Measurements from ENCODE around the gene NANOS1. TPM values are rescaled to one million over a fixed set of nuclear protein-coding genes. Genes with fewer than 3 reads are reported as not detected.
A peak's percentile ranks its signal among the peaks of the same experiment; 100 is the strongest.

The NANOS1 gene
- polyA plus RNA-seq, 1 donor from 2014 or later = not detected

DNA sequence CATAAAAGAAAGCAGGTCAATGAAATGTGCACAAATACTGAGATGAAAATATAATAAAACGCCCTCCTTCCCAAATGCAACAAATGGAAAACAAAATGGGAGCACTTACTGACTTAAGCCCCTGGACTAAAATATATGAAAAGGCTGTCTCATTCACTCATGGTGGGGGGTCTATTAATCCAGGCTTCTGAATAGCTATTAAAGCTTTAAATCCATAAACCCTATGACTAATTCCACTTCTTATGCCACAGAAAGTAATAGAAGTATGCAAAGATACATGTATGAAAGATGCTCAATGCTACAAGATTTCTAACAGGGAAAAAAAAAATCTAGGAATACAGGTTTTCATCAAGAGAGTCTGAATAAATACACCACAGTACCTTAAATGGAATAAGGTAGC lies 30.6 kb downstream of the NANOS1 start:
- no peak overlapping the region for H3K27ac Mint-ChIP-seq
- H3K4me1 Mint-ChIP-seq = peaks cover 8 to 21% (median 12%) of the 10 kb centered on the region in 3 donors
- H3K36me3 Mint-ChIP-seq = peaks cover 4% of the 10 kb centered on the region
- H3K4me3 Mint-ChIP-seq = no peak overlapping the region
- no peaks in the 10 kb centered on the region for H3K9me3 Mint-ChIP-seq
- no peaks in the 10 kb centered on the region for H3K27me3 Mint-ChIP-seq

GRCh38 chr10:119061352-119061751 lies 31.8 kb downstream of the NANOS1 start:
- H3K36me3 Mint-ChIP-seq = peaks cover 5% of the 10 kb centered on the region
- H3K4me3 Mint-ChIP-seq = no peak overlapping the region
- peak overlapping the region in 1 of 3 donors; percentile 59 for H3K27ac Mint-ChIP-seq
- H3K9me3 Mint-ChIP-seq = no peaks in the 10 kb centered on the region
- H3K27me3 Mint-ChIP-seq = no peaks in the 10 kb centered on the region
- peaks cover 8 to 27% (median 12%) of the 10 kb centered on the region in 3 donors for H3K4me1 Mint-ChIP-seq

DNA sequence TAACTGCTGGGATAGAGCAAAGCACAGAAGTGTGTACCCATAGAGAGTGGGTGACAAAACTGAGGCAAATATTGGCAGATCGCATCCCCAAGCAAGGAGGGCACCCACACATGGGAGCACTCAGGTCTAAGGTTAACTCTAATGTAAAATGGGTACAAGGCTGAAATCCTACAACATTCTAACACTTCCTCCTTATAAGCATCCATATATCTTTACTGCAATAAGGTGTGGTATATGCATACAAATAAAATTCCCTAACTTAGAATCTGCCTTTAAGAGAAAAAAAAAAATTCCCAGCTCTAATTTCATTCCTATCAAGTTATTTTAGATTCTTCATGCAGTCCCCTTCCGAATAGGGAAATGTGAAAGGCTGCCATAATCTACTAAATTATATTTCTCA lies 32.4 kb downstream of the NANOS1 start:
- no peaks in the 10 kb centered on the region for H3K9me3 Mint-ChIP-seq
- peaks cover 7% of the 10 kb centered on the region for H3K36me3 Mint-ChIP-seq
- H3K27me3 Mint-ChIP-seq = no peaks in the 10 kb centered on the region
- H3K4me3 Mint-ChIP-seq = no peak overlapping the region
- no peak overlapping the region for H3K27ac Mint-ChIP-seq
- H3K4me1 Mint-ChIP-seq = peaks cover 8 to 27% (median 12%) of the 10 kb centered on the region in 3 donors

- Mint-ChIP-seq H3K9me3 (no peaks in the 10 kb centered on the region), H3K4me3 (no peak overlapping the region), H3K27me3 (no peaks in the 10 kb centered on the region), H3K4me1 (peaks cover 6 to 19% (median 9%) of the 10 kb centered on the region in 3 donors), H3K27ac (peak overlapping the region in 1 of 3 donors; percentile 53), H3K36me3 (peaks cover 5% of the 10 kb centered on the region)
These were observed 41.1 kb downstream of the NANOS1 start for GRCh38 chr10:119070395-119071165.

- Mint-ChIP-seq H3K9me3 (no peaks in the 10 kb centered on the region), H3K27me3 (no peaks in the 10 kb centered on the region), H3K4me3 (peak overlapping the region in 1 of 4 donors; percentile 25), H3K36me3 (peaks cover 2% of the 10 kb centered on the region), H3K4me1 (peaks cover 18 to 28% (median 22%) of the 10 kb centered on the region in 3 donors), H3K27ac (no peak overlapping the region)
These were observed 44.1 kb downstream of the NANOS1 start for GRCh38 chr10:119073584-119073983.

GRCh38 chr10:119078422-119079179 lies 49.1 kb downstream of the NANOS1 start:
- Mint-ChIP-seq H3K4me3 (peak overlapping the region; percentile 93 to 95 (median 93)), H3K4me1 (peaks cover 26 to 40% (median 34%) of the 10 kb centered on the region in 3 donors), H3K27me3 (no peaks in the 10 kb centered on the region), H3K36me3 (peaks cover 2% of the 10 kb centered on the region), H3K27ac (peak overlapping the region in 2 of 3 donors; percentile 93 to 100), H3K9me3 (no peaks in the 10 kb centered on the region)

DNA sequence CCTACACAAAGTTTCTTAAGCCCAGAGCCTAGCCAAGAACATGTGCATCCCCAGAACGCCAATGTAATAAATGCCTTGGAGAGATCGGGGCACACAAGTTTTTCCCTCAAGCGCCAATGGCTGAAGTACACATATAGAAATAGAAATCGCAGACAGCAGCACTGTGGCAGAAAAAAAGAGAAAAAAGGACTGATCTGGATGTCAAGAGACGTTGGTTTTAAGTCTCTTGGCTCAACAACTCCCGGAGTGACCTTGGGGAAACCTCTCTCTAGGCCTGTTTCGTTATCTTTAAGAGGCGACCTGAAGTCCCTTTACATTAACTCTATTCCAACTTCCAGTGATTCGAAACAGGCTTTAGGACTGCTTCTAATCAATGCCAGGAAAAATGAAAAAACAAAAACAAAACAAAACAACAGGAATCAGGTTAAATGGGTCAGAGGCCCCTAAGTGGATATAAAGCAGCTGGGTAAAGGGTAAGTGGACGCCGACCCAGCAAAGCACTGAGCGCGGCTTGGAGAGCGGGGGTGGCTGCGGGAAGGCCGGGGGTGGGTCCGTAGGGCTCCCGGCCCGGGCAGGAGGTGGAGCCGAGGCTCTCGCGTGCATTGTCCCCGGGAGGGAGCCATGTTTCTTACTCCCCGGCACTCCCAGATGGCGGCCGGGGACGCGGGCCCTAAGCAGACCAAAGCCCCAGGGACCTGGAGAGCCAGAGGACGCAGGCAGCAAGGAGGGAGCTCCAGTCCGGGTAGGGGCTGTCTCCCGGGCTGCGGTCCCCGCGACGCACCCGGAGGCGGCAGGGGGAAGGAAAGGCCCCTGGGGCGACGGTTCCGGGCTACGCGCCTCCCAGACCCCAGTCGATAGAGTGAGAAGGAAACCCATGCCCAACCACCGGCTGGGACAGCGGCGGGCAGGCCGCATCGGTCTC lies 50.3 kb downstream of the NANOS1 start:
- Mint-ChIP-seq H3K4me1 (peaks cover 32 to 42% (median 41%) of the 10 kb centered on the region in 3 donors), H3K27me3 (no peaks in the 10 kb centered on the region), H3K27ac (peak overlapping the region; percentile 93 to 100 (median 98)), H3K36me3 (peaks cover 2% of the 10 kb centered on the region), H3K4me3 (peak overlapping the region; percentile 93 to 95 (median 93)), H3K9me3 (no peaks in the 10 kb centered on the region)

- no peaks in the 10 kb centered on the region for H3K27me3 Mint-ChIP-seq
- peak within 1 kb of the TSS; percentile 93 to 95 (median 93) for H3K4me3 Mint-ChIP-seq
- H3K36me3 Mint-ChIP-seq = peaks cover 2% of the 10 kb centered on the region
- peak within 1 kb of the TSS; percentile 93 to 100 (median 98) for H3K27ac Mint-ChIP-seq
- H3K4me1 Mint-ChIP-seq = peaks cover 37 to 45% (median 42%) of the 10 kb centered on the region in 3 donors
- no peaks in the 10 kb centered on the region for H3K9me3 Mint-ChIP-seq
These were observed 51.2 kb downstream of the NANOS1 start, which contains the start of gene EIF3A for GRCh38 chr10:119080521-119081259. Gene EIF3A, minus strand, starts transcription at chr10:119080817. Its CDS starts 141 bp downstream, at chr10:119080676.

Other genes starting within 250 kb of the NANOS1 start
- gene EIF3A, start 51.1 kb downstream of the NANOS1 start, polyA plus RNA-seq = 60.9 TPM
- gene DENND10, start 74.4 kb downstream of the NANOS1 start, polyA plus RNA-seq = 24.7 TPM
- gene SFXN4, start 136.0 kb downstream of the NANOS1 start, polyA plus RNA-seq = 22.2 TPM
- gene PRDX3, start 149.1 kb downstream of the NANOS1 start, polyA plus RNA-seq = 71.2 TPM
- 18.1 TPM for gene GRK5, start 177.9 kb downstream of the NANOS1 start, polyA plus RNA-seq

Measured in IgD-negative memory B cell (primary cell).